ENCODE measurements around the gene C10orf90.

Gene C10orf90

GRCh38 chr10:126519992-126520391 lies 150.5 kb downstream of the C10orf90 start:
- no peak overlapping the region for H3K4me3 Mint-ChIP-seq
- H3K36me3 Mint-ChIP-seq (ENCODE audit: low read depth): no peaks in the 10 kb centered on the region
- no peaks in the 10 kb centered on the region for H3K4me1 Mint-ChIP-seq (ENCODE audit: low read depth)
- H3K27ac Mint-ChIP-seq: no peak overlapping the region
- H3K27me3 Mint-ChIP-seq: no peaks in the 10 kb centered on the region
- H3K9me3 Mint-ChIP-seq: no peaks in the 10 kb centered on the region
- intact Hi-C loops (cut with micrococcal nuclease): no loop called here

DNA sequence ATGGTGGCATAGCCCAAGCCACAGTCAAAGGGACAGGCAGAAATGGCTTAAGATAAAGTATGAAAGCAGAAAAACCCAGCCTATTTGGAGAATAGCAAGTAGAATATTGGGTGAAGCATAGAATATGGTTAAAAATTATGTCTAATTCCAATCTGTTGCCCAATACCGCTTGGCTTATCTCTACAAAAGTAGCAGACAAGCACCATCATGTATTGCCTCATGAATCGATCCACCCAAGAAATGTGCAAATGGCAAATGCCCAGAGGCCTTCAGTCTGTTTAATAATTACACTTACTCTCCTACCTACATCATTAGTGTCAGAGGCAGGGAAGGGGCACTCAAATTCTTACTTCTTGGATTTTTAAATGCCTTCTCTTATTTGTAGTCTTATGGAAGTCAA lies 151.3 kb downstream of the C10orf90 start:
- no peaks in the 10 kb centered on the region for H3K4me1 Mint-ChIP-seq (ENCODE audit: low read depth)
- no peak overlapping the region for H3K4me3 Mint-ChIP-seq
- no peak overlapping the region for H3K27ac Mint-ChIP-seq
- intact Hi-C loops (cut with micrococcal nuclease): no loop called here
- H3K27me3 Mint-ChIP-seq: no peaks in the 10 kb centered on the region
- no peaks in the 10 kb centered on the region for H3K9me3 Mint-ChIP-seq
- no peaks in the 10 kb centered on the region for H3K36me3 Mint-ChIP-seq (ENCODE audit: low read depth)

DNA sequence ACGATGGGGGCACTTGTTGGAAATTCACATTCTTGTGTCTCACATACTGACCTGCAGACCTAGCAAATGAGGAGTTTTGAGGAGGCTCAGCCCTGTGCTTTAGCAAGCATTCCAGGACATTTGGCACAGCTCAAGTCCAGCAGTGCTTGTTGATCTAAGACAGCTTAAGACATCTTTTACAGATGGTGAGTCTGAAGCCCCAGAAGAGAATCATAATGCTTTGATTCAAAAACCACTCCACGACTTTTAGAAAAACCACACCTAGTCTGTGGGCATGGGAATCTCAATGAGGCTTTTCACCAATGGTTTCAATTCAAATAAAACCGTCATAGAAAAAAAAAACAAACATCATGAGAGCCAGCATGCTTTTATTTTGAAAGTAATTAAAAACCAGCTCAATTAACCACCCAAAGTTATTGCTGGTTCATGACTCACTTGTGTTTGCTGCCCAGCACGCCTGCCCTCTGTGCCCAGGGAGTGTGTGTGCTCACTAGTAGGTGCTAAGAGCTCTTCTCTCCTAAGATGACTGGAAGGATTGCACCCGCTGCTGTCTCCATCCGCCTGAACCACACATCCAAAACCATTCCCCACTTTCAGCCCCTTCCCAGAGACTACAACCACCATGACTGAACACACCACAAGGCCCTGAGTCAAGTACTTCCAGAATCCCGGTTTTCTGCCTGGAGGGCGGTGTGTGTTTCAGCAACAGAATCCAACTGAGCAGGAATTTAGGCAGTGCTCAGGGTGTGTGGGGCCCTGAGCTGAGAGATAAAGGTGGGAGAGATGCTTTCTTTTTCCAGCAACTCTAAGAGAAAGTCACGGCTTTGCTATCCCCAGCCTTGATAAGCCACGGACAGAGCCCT lies 152.0 kb downstream of the C10orf90 start:
- Mint-ChIP-seq H3K4me3 (no peak overlapping the region), H3K4me1 (ENCODE audit: low read depth) (no peaks in the 10 kb centered on the region), H3K36me3 (ENCODE audit: low read depth) (no peaks in the 10 kb centered on the region), H3K9me3 (no peaks in the 10 kb centered on the region), H3K27me3 (no peaks in the 10 kb centered on the region), H3K27ac (no peak overlapping the region)
- intact Hi-C loops (cut with micrococcal nuclease): no loop called here

GRCh38 chr10:126516515-126516914 lies 154.0 kb downstream of the C10orf90 start:
- Mint-ChIP-seq H3K36me3 (ENCODE audit: low read depth) (no peaks in the 10 kb centered on the region), H3K4me1 (ENCODE audit: low read depth) (no peaks in the 10 kb centered on the region), H3K27ac (no peak overlapping the region), H3K27me3 (no peaks in the 10 kb centered on the region), H3K4me3 (no peak overlapping the region), H3K9me3 (no peaks in the 10 kb centered on the region)
- intact Hi-C loops (cut with micrococcal nuclease): no loop called here

DNA sequence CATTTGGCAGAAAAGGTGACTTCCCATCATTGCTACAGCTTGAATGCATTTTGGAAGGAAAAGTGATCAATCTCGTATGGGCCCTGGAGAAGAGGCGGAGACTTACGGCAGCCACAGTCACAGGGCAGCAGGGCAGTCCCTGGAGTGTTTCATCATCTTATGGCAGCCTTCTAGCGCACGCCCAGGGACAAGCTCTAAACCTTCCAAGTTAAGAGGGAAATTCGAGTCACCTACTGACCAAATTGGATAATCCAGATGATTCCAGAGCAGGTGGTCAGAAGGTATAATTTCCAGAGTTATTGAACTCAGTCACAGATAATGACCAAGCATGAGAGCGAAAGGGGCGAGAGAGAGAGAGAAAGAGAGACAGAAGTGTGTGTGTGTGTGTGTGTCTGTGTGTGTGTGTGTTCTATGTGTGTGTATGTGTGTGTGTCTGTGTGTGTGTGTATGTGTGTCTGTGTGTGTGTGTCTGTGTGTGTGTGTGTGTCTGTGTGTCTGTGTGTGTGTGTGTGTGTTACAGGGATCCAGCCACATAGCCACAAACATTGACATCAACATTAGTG lies 158.5 kb downstream of the C10orf90 start:
- Mint-ChIP-seq H3K4me1 (ENCODE audit: low read depth) (no peaks in the 10 kb centered on the region), H3K36me3 (ENCODE audit: low read depth) (no peaks in the 10 kb centered on the region), H3K4me3 (no peak overlapping the region), H3K9me3 (no peaks in the 10 kb centered on the region), H3K27ac (no peak overlapping the region), H3K27me3 (no peaks in the 10 kb centered on the region)
- intact Hi-C loops (cut with micrococcal nuclease): no loop called here

DNA sequence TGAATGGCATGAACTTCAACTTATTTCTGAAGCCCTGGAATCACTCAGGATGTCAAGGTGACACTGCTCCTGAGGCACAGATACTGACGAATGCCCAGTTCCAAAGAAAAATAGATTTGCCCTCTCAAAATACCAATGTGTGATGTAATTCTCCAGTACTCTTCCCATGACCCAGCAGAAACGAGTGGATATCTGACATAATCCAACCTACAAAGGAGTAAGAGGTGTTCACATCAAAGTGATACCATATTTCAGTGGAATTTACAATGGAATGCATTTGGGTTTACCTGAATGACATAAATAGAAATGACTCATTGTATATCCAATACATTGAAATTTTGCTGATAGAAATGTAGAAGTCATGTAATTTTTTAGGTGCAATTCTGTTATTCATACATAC lies 161.3 kb downstream of the C10orf90 start:
- intact Hi-C loops (cut with micrococcal nuclease): loop anchor here (10.0 kb wide), 1 partner anchor 644 kb away; no protein-coding TSS in a partner anchor
- Mint-ChIP-seq H3K4me3 (no peak overlapping the region), H3K36me3 (ENCODE audit: low read depth) (no peaks in the 10 kb centered on the region), H3K27me3 (no peaks in the 10 kb centered on the region), H3K4me1 (ENCODE audit: low read depth) (no peaks in the 10 kb centered on the region), H3K9me3 (no peaks in the 10 kb centered on the region), H3K27ac (no peak overlapping the region)

- no peaks in the 10 kb centered on the region for H3K27me3 Mint-ChIP-seq
- no peak overlapping the region for H3K27ac Mint-ChIP-seq
- no peak overlapping the region for H3K4me3 Mint-ChIP-seq
- no peaks in the 10 kb centered on the region for H3K36me3 Mint-ChIP-seq (ENCODE audit: low read depth)
- intact Hi-C loops (cut with micrococcal nuclease): loop anchor here (10.0 kb wide), 1 partner anchor 644 kb away; no protein-coding TSS in a partner anchor
- H3K4me1 Mint-ChIP-seq (ENCODE audit: low read depth): no peaks in the 10 kb centered on the region
- no peaks in the 10 kb centered on the region for H3K9me3 Mint-ChIP-seq
These were observed 161.9 kb downstream of the C10orf90 start for GRCh38 chr10:126508535-126509040.

DNA sequence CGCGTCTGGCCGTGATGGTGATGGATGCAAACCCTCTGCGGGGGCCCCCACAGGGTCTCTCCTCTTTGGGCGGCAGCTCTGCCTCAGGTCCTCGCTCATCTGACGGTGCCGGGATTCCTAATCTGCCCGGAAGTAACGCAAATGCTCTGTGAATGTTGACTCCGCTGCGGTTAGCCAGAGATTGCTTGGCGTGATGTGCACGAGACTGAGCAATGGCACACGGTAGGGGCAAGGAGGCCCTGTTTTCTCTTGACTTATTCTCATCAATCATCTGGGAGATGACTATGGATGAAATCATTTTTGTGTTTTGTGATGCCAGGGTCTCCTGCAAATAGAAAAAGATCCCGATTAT lies 165.8 kb downstream of the C10orf90 start:
- H3K4me1 Mint-ChIP-seq (ENCODE audit: low read depth): no peaks in the 10 kb centered on the region
- no peak overlapping the region for H3K27ac Mint-ChIP-seq
- no peaks in the 10 kb centered on the region for H3K9me3 Mint-ChIP-seq
- H3K36me3 Mint-ChIP-seq (ENCODE audit: low read depth): no peaks in the 10 kb centered on the region
- no peak overlapping the region for H3K4me3 Mint-ChIP-seq
- intact Hi-C loops (cut with micrococcal nuclease): loop anchor here (1.0 to 10.0 kb wide), 3 partner anchors 522 to 640 kb away; no protein-coding TSS in a partner anchor
- H3K27me3 Mint-ChIP-seq: no peaks in the 10 kb centered on the region

- intact Hi-C loops (cut with micrococcal nuclease): loop anchor here (1.0 to 10.0 kb wide), 3 partner anchors 522 to 639 kb away; no protein-coding TSS in a partner anchor
- H3K27ac Mint-ChIP-seq: no peak overlapping the region
These were observed 166.3 kb downstream of the C10orf90 start for GRCh38 chr10:126504063-126504760.

GRCh38 chr10:126503392-126504062 lies 167.0 kb downstream of the C10orf90 start:
- no peak overlapping the region for H3K4me3 Mint-ChIP-seq
- H3K27ac Mint-ChIP-seq: no peak overlapping the region
- H3K4me1 Mint-ChIP-seq (ENCODE audit: low read depth): no peaks in the 10 kb centered on the region
- no peaks in the 10 kb centered on the region for H3K9me3 Mint-ChIP-seq
- no peaks in the 10 kb centered on the region for H3K36me3 Mint-ChIP-seq (ENCODE audit: low read depth)
- H3K27me3 Mint-ChIP-seq: no peaks in the 10 kb centered on the region
- intact Hi-C loops (cut with micrococcal nuclease): loop anchor here (1.0 to 10.0 kb wide), 3 partner anchors 521 to 639 kb away; no protein-coding TSS in a partner anchor

More at GRCh38 chr10:126504063-126504760, 166.3 kb downstream of the C10orf90 start:
- Mint-ChIP-seq H3K9me3 (no peaks in the 10 kb centered on the region), H3K4me1 (ENCODE audit: low read depth) (no peaks in the 10 kb centered on the region), H3K4me3 (no peak overlapping the region), H3K36me3 (ENCODE audit: low read depth) (no peaks in the 10 kb centered on the region), H3K27me3 (no peaks in the 10 kb centered on the region)

- Mint-ChIP-seq H3K4me1 (ENCODE audit: low read depth) (no peaks in the 10 kb centered on the region), H3K4me3 (no peak overlapping the region), H3K9me3 (no peaks in the 10 kb centered on the region), H3K36me3 (ENCODE audit: low read depth) (no peaks in the 10 kb centered on the region), H3K27ac (no peak overlapping the region), H3K27me3 (no peaks in the 10 kb centered on the region)
- intact Hi-C loops (cut with micrococcal nuclease): loop anchor here (10.0 kb wide), 1 partner anchor 638 kb away; no protein-coding TSS in a partner anchor
These were observed 168.1 kb downstream of the C10orf90 start for GRCh38 chr10:126502441-126502840.

DNA sequence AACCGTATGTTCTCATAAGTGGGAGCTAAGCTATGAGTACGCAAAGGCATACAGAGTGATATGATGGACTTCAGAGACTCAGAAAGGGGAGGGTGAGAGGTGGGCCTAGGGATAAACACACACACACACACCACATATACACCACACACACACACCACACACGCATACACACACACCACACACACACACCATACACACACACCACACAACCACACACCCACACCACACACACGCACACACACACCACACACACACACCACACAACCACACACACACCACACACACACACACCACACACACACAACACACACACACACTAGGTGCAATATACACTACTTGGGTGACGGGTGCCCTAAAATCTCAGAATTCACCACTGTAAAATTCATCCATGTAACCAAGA lies 168.7 kb downstream of the C10orf90 start:
- H3K9me3 Mint-ChIP-seq: no peaks in the 10 kb centered on the region
- intact Hi-C loops (cut with micrococcal nuclease): loop anchor here (10.0 kb wide), 1 partner anchor 637 kb away; no protein-coding TSS in a partner anchor
- no peak overlapping the region for H3K4me3 Mint-ChIP-seq
- H3K36me3 Mint-ChIP-seq (ENCODE audit: low read depth): no peaks in the 10 kb centered on the region
- no peaks in the 10 kb centered on the region for H3K27me3 Mint-ChIP-seq
- H3K27ac Mint-ChIP-seq: no peak overlapping the region
- H3K4me1 Mint-ChIP-seq (ENCODE audit: low read depth): no peaks in the 10 kb centered on the region

DNA sequence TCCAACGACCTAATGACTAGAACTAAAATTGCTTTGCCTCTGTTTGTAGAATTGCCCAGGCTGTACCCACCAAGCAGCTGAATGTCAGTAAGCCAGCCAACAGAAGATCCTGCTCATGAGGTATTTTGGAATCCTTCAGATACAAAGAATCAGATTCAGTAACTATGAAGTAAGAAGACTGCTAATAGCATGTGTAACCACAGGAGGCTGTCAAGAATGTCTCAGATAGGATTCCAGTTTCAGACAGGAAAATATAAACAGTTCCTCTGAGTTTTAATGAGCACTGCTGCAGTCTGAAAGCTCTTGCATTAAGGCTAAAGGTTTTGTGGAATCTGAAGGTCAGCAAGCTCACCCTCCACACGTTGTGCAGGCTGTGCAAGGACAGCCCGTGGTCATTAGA lies 169.6 kb downstream of the C10orf90 start:
- no peaks in the 10 kb centered on the region for H3K9me3 Mint-ChIP-seq
- H3K36me3 Mint-ChIP-seq (ENCODE audit: low read depth): no peaks in the 10 kb centered on the region
- no peak overlapping the region for H3K27ac Mint-ChIP-seq
- intact Hi-C loops (cut with micrococcal nuclease): loop anchor here (10.0 kb wide), 1 partner anchor 636 kb away; no protein-coding TSS in a partner anchor
- H3K27me3 Mint-ChIP-seq: no peaks in the 10 kb centered on the region
- H3K4me3 Mint-ChIP-seq: no peak overlapping the region
- H3K4me1 Mint-ChIP-seq (ENCODE audit: low read depth): no peaks in the 10 kb centered on the region
